Measurements from ENCODE around the gene XPR1.

DNA sequence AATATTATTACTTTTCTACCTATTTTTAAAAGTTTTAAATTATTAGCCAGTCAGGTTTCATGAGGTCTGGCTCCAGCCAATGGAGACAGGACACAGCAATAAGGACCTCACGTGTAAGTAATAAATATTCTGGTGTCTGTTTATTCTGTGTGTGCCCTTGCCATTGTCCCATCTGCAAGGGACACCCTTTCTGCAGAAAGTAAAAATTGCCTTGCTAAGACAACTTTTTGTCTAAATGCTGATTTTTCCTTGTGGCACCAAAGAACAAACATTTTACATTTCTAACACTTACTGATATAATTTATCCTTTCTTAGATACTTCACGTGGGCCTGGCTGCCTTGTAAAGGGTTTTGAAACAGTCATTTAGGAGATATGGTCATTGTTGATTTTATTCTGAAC lies 43.7 kb upstream of the XPR1 start:
- TF ChIP-seq, protein P1, sequence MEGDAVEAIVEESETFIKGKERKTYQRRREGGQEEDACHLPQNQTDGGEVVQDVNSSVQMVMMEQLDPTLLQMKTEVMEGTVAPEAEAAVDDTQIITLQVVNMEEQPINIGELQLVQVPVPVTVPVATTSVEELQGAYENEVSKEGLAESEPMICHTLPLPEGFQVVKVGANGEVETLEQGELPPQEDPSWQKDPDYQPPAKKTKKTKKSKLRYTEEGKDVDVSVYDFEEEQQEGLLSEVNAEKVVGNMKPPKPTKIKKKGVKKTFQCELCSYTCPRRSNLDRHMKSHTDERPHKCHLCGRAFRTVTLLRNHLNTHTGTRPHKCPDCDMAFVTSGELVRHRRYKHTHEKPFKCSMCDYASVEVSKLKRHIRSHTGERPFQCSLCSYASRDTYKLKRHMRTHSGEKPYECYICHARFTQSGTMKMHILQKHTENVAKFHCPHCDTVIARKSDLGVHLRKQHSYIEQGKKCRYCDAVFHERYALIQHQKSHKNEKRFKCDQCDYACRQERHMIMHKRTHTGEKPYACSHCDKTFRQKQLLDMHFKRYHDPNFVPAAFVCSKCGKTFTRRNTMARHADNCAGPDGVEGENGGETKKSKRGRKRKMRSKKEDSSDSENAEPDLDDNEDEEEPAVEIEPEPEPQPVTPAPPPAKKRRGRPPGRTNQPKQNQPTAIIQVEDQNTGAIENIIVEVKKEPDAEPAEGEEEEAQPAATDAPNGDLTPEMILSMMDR (optimal IDR thresholded peaks at IDR 0.05 in 1 of 3, IDR thresholded peaks at IDR 0.05 in 1 of 3, conservative IDR thresholded peaks at IDR 0.05 in 1 of 3; ENCODE audit: extremely low read depth in 1 of 3, insufficient read depth in 2 of 3, low read length in 3 of 3): no peak
- TF ChIP-seq EZH2 (IDR thresholded peaks at IDR 0.05; ENCODE audit: low read length): no peak

Measured in keratinocyte (primary cell).